ENCODE measurements around the gene KLHL9. TPM values are rescaled to one million over a fixed set of nuclear protein-coding genes. Genes with fewer than 3 reads are reported as not detected.

Gene KLHL9
- total RNA-seq, 3 donors from 2014 or later (not counting 1 experiment from before 2014, with no cell fraction given), result 13.5 to 17.2 (median 13.6) TPM

DNA sequence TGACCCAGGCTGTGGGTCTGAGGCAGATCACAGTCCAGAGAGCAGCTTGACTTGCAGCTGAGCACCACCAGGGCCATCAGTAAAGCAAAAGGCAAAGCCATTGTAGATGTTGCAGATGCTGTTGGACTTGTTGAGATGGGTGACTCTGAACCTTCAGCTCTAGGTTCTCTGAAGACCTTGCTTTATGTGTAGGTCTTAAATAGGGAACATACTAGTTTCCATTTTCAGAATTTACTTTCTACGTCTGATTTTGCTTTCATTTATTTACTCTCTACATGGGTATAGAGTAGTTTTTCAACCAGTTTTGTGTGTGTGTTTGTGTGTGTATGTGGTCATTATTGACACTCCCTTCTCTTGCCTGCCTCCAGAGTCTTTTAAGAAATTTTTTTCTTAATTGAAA, 15.6 kb upstream of the KLHL9 start, which contains the start of gene IFNA6:
Gene IFNA6 (minus strand): TSS at position 101 of the 400 bp plus-strand sequence. CDS start 0 bp downstream, at position 101.
- no peaks in the 10 kb centered on the region for H3K36me3 ChIP-seq (ENCODE audit: control insufficient read depth, insufficient read depth, low read length)
- no CpG with 5 or more reads among the region's 1 CpG for WGBS (ENCODE audit: insufficient coverage)
- no peaks in the 10 kb centered on the region for H3K9me3 ChIP-seq (ENCODE audit: control insufficient read depth, insufficient read depth, low read length)
- no peaks in the 10 kb centered on the region for H3K36me3 Mint-ChIP-seq
- peaks cover 2% of the 10 kb centered on the region for H3K27me3 ChIP-seq (ENCODE audit: control insufficient read depth, insufficient read depth, low read length)
- intact Hi-C loops (cut with micrococcal nuclease), result no loop called here
- no peak for DNase-seq
- H3K27ac Mint-ChIP-seq, result no peak within 1 kb of the TSS
- H3K4me1 Mint-ChIP-seq, result no peaks in the 10 kb centered on the region
- no peak within 1 kb of the TSS for H3K4me3 Mint-ChIP-seq
- peaks cover 0 to 4% of the 10 kb centered on the region in 2 donors for H3K9me3 Mint-ChIP-seq
- H3K4me3 ChIP-seq (ENCODE audit: low read length), result no peak within 1 kb of the TSS
- TF ChIP-seq, protein P1, sequence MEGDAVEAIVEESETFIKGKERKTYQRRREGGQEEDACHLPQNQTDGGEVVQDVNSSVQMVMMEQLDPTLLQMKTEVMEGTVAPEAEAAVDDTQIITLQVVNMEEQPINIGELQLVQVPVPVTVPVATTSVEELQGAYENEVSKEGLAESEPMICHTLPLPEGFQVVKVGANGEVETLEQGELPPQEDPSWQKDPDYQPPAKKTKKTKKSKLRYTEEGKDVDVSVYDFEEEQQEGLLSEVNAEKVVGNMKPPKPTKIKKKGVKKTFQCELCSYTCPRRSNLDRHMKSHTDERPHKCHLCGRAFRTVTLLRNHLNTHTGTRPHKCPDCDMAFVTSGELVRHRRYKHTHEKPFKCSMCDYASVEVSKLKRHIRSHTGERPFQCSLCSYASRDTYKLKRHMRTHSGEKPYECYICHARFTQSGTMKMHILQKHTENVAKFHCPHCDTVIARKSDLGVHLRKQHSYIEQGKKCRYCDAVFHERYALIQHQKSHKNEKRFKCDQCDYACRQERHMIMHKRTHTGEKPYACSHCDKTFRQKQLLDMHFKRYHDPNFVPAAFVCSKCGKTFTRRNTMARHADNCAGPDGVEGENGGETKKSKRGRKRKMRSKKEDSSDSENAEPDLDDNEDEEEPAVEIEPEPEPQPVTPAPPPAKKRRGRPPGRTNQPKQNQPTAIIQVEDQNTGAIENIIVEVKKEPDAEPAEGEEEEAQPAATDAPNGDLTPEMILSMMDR (IDR thresholded peaks at IDR 0.05), result no peak
- no peak within 1 kb of the TSS for H3K27ac ChIP-seq (ENCODE audit: low read length)
- no peaks in the 10 kb centered on the region for H3K4me1 ChIP-seq (ENCODE audit: control insufficient read depth, insufficient read depth, low read length)
- ATAC-seq, result no peak
- peaks cover 26 to 36% of the 10 kb centered on the region in 2 donors for H3K27me3 Mint-ChIP-seq (ENCODE audit: low read depth in 2 of 2)

DNA sequence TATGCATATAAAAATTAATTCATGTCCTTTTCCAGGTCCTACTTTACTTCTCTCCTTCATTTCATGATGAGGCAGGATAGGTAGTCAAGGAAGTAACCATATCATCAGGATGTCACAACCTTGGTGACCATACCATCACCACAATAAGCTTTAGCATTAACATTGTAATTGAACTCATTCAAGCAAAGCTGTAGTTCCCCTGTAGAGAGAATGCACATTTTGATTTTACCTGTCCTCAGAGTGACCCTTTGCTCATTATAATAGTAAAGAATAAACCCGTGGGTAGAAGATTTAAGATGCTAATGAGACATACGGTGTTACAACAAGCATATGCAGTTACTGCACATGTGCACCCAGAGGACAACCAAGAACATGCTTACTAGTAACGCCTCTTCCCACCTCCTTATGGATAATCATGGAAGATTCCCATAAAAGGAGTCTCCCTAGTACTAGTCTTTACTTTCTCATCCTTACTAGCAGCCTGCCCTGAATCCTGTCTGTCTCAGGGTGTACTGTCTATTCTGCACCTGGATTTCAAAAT, 13.3 kb upstream of the KLHL9 start:
- Histone ChIP-seq H3K4me3 (ENCODE audit: low read length) (no peak overlapping the region), H3K36me3 (ENCODE audit: control insufficient read depth, insufficient read depth, low read length) (no peaks in the 10 kb centered on the region), H3K9me3 (ENCODE audit: control insufficient read depth, insufficient read depth, low read length) (no peaks in the 10 kb centered on the region), H3K27me3 (ENCODE audit: control insufficient read depth, insufficient read depth, low read length) (peaks cover 2% of the 10 kb centered on the region), H3K27ac (ENCODE audit: low read length) (no peak overlapping the region), H3K4me1 (ENCODE audit: control insufficient read depth, insufficient read depth, low read length) (no peaks in the 10 kb centered on the region)
- Mint-ChIP-seq H3K27me3 (ENCODE audit: low read depth in 2 of 2) (peaks cover 32 to 46% of the 10 kb centered on the region in 2 donors), H3K4me1 (no peaks in the 10 kb centered on the region), H3K4me3 (no peak overlapping the region), H3K36me3 (no peaks in the 10 kb centered on the region), H3K27ac (no peak overlapping the region), H3K9me3 (no peaks in the 10 kb centered on the region)
- WGBS (ENCODE audit: insufficient coverage), result 83% methylated on average over 3 of the region's 3 CpGs
- intact Hi-C loops (cut with micrococcal nuclease), result no loop called here
- no peak for ATAC-seq
- TF ChIP-seq, protein P1 (IDR thresholded peaks at IDR 0.05), result no peak
- DNase-seq, result no peak

DNA sequence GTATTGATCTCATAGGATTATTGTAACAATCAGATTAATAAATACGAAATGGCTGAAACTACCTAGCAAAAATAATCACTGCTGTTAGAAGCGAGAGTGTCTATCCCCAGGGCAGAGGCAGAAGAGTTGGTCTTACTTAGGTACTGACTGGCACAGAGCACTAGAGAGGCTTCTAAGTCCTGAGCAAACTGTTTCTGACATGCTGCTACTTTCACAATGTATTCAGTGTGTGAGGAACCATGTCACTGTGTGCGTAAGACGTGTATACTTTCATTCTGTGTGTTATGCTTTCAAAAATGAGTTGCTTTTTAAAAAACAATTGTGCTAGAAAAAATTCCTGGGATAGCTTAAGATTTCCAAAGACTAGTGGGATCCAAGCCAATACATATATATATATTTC, 5.5 kb upstream of the KLHL9 start:
- no peak for ATAC-seq

More for the DNA sequence above, 5.5 kb upstream of the KLHL9 start:
- no peak for DNase-seq
- H3K4me1 ChIP-seq (ENCODE audit: control insufficient read depth, insufficient read depth, low read length), result no peaks in the 10 kb centered on the region
- H3K27ac ChIP-seq (ENCODE audit: low read length), result no peak overlapping the region
- Mint-ChIP-seq H3K4me1 (peaks cover 0 to 6% of the 10 kb centered on the region in 2 donors), H3K27ac (no peak overlapping the region), H3K36me3 (no peaks in the 10 kb centered on the region), H3K9me3 (no peaks in the 10 kb centered on the region), H3K27me3 (ENCODE audit: low read depth in 2 of 2) (peaks cover 29 to 33% of the 10 kb centered on the region in 2 donors), H3K4me3 (no peak overlapping the region)
- no peaks in the 10 kb centered on the region for H3K36me3 ChIP-seq (ENCODE audit: control insufficient read depth, insufficient read depth, low read length)
- H3K9me3 ChIP-seq (ENCODE audit: control insufficient read depth, insufficient read depth, low read length), result no peaks in the 10 kb centered on the region
- H3K27me3 ChIP-seq (ENCODE audit: control insufficient read depth, insufficient read depth, low read length), result no peaks in the 10 kb centered on the region
- no peak overlapping the region for H3K4me3 ChIP-seq (ENCODE audit: low read length)
- intact Hi-C loops (cut with micrococcal nuclease), result no loop called here
- TF ChIP-seq, protein P1 (IDR thresholded peaks at IDR 0.05), result no peak
- WGBS (ENCODE audit: insufficient coverage), result 96% methylated on average over 4 of the region's 4 CpGs
